ENCODE data around the gene B3GNT3.
"Not testable (repeated sequence)": the region's sequence is repeated elsewhere in the genome, so short reads cannot be mapped to it uniquely, and the experiment has no call there.

B3GNT3 gene

DNA sequence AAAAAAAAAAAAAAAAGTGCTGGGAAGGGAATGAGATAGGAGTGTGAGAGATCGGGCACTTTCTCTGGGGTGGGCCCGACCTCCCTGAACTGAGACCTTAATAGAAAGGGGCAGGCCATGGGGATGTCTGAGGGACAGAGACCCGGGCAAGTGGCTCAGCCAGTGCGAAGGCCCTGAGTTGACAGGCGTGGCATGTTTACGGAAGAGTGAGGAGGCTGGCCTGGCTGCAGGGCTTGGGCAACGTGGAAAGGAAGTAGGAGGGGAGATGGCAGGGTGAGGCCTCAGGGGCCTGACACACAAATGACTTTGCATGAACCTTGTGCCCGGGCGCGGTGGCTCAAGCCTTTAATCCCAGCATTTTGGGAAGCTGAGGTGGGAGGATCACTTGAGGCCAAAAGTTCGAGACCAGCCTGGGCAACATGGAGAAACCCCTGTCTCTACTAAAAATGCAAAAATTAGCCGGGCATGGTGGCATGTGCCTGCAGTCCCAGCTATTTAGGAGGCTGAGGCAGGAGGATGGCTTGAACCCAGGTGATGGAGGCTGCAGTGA lies 29.8 kb upstream of the B3GNT3 start:
- no peak for DNase-seq (ENCODE audit: low read depth in 3 of 3, low spot score in 1 of 3)

DNA sequence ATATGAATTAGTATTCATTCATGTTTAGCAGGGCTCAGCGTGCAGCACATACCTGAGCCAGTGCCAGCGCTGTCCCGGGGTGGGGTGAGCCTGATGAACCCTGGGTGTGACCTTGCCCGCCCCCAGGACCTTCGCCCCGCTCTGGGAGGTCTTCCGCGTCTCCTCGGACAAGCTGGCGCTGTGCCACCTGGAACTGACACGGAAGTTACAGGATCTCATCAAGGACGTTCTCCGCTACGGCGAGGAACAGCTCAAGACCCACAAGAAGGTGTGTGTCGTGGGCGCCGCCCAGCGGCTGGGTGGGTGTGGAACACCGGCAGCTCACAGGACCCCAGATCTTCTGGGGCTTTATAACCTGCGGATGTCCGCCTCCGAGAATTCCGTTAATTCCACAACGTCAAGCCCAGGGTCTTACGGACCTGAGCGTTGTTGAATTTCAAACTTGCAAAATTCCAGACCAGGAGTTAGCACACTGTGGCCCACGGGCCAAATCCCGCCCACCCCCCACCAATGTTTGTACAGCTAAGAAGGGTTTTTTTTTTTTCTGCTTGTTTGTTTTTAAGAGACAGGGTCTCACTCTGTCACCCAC lies 28.3 kb upstream of the B3GNT3 start:
- DNase-seq (ENCODE audit: low read depth in 3 of 3, low spot score in 1 of 3) = no peak

- DNase-seq (ENCODE audit: low read depth in 3 of 3, low spot score in 1 of 3) = no peak
Observed at GRCh38 chr19:17767559-17767958, 27.4 kb upstream of the B3GNT3 start.

DNA sequence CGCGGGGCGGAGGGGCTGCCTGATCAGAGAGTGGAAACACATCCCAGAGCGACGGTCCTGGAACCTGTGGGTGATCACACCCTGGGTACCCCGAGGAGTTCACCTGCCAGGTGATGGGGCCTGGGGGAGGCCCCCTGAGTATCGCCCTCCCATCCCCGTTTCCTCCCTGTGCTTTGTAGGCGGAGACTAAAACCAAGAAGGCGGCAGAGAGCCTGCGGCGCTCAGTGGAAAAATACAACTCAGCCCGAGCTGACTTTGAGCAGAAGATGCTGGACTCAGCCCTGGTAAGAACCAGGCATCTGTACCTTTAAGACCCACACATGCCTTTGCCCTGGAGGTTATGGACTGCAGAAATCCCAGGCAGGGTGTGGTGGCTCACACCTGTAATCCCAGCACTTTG lies 24.3 kb upstream of the B3GNT3 start:
- DNase-seq (ENCODE audit: low read depth in 3 of 3, low spot score in 1 of 3) = no peak

- no peak for DNase-seq (ENCODE audit: low read depth in 3 of 3, low spot score in 1 of 3)
Observed at GRCh38 chr19:17772172-17772571, 22.8 kb upstream of the B3GNT3 start.

- DNase-seq (ENCODE audit: low read depth in 3 of 3, low spot score in 1 of 3) = peak in 1 of 3 donors; percentile 32
Observed at GRCh38 chr19:17775245-17775927, 19.6 kb upstream of the B3GNT3 start.

- no peak for DNase-seq (ENCODE audit: low read depth in 3 of 3, low spot score in 1 of 3)
Observed at GRCh38 chr19:17775991-17776803, 18.7 kb upstream of the B3GNT3 start.

DNA sequence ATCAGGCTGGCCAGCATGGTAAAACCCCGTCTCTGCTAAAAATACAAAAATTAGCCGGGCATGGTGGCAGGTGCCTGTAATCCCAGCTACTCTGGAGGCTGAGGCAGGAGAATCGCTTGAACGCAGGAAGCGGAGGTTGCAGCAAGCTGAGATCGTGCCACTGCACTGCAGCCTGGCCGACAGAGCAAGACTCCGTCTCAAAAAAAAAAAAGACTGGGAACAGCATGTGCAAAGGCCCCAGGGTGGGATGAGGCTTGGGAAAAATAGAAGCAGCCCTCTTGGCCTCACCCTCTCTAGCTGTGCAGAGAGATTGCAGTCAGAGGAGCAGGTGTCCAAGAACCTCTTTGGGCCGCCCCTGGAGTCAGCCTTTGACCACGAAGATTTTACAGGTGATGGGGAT lies 17.1 kb upstream of the B3GNT3 start:
- DNase-seq (ENCODE audit: low read depth in 3 of 3, low spot score in 1 of 3) = not testable (repeated sequence)

DNA sequence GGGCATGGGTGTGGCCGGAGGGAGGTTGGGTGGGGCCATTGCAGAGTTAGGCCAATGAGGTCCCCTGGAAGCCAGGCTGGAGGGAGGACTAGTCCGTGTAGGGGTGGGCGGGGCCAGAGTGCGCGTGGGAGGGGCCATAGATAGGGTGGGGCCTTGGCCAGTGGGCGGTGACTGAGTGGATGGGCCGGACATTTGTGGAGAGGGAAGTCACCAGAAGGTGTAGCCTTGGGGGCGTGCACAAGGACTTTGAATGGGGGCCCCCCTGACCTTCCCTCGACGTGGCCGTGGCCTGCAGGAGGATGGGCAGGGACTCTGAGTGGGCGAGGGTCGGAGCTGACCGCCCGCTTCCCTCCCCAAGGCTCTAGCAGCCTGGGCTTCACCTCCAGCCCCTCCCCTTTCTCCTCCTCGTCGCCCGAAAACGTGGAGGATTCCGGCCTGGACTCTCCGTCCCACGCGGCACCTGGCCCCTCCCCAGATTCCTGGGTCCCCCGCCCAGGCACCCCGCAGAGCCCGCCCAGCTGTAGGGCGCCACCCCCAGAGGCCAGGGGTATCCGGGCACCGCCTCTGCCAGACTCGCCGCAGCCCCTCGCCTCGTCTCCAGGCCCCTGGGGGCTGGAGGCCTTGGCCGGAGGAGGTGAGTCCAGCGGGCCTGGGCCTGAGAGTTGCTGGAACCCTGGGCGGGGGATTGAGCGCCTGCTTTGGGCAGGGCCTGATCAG lies 16.5 kb upstream of the B3GNT3 start:
- DNase-seq (ENCODE audit: low read depth in 3 of 3, low spot score in 1 of 3) = no peak

DNA sequence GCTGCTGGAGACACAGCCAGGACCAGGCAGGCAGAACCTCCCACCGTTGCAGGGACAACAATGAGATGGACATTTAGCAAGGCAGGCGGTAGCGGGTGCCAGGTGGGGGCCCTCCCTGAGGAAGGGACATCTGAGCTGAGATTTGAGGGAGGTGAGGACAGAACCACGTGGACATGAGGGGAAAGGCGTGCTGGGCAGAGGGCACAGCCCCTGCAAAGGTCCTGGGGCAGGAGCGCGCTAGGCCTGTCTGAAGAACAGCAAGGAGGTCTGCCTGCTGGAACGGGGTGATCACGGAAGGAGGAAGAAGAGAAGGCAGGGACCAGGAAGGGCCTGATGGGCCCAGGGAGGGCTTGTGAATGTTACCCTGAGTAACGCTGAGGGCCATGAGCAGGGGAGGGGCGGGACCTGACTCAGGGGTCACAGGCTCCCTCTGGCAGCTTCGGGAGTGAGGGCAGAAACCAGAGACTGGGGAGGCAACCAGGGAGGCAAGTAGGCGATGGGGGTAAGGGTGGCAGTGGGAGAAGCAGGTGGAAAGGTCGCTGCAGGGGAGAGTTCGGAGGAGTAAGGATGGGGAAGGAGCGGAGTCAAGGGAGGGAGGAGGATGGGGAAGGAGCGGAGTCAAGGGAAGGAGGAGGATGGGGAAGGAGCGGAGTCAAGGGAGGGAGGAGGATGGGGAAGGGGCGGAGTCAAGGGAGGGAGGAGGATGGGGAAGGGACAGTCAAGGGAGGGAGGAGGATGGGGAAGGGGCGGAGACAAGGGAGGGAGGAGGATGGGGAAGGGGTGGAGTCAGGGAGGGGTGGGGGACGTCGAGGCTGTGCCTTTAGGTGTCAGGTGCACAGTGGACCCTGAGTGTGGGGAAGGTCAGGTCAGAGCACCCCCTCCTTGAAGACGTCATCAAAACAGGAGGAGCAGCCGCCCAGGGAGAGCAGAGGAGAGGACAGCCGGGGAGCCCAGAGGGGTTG lies 15.7 kb upstream of the B3GNT3 start:
- no peak for DNase-seq (ENCODE audit: low read depth in 3 of 3, low spot score in 1 of 3)

- DNase-seq (ENCODE audit: low read depth in 3 of 3, low spot score in 1 of 3) = no peak
Observed at GRCh38 chr19:17780781-17781180, 14.2 kb upstream of the B3GNT3 start.

- DNase-seq (ENCODE audit: low read depth in 3 of 3, low spot score in 1 of 3) = not testable (repeated sequence)
Observed at GRCh38 chr19:17783721-17784120, 11.2 kb upstream of the B3GNT3 start.

DNA sequence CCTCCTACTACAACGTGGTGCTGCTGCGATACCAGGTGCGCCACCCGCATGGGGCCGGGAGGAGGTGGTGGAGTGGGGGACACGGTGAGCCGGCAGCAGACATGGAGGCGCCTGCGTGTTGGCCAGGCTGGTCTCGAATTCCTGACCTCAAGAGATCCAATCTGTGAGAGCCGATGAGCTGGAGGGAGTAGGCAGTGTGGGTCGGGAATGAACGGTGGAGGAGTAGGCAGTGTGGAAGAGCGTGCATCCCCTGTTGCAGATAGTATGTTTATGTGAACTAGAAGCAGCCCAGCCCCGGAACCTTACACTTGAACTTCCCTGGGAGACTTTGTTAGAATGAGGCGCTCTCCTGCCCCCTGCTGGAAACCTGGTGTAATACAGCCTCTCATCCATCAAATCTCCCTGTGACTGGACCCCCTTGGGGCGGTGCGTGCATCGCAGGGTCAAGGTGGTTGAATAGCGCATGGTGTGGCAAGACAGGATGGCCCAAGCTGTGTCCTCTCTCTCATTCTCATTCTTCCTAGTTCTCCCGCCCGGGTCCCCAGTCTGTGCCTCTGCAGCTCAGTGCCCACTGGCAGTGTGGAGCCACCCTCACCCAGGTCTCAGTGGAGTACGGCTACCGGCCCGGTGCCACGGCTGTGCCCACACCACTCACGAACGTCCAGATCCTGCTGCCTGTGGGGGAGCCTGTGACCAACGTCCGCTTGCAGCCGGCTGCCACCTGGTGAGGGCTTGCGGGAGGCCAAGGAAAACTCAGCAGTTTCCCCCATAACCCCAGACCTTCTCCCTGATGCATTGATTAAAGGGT lies 10.5 kb upstream of the B3GNT3 start:
- peak in 2 of 3 donors; percentile 42 to 63 for DNase-seq (ENCODE audit: low read depth in 3 of 3, low spot score in 1 of 3)

DNA sequence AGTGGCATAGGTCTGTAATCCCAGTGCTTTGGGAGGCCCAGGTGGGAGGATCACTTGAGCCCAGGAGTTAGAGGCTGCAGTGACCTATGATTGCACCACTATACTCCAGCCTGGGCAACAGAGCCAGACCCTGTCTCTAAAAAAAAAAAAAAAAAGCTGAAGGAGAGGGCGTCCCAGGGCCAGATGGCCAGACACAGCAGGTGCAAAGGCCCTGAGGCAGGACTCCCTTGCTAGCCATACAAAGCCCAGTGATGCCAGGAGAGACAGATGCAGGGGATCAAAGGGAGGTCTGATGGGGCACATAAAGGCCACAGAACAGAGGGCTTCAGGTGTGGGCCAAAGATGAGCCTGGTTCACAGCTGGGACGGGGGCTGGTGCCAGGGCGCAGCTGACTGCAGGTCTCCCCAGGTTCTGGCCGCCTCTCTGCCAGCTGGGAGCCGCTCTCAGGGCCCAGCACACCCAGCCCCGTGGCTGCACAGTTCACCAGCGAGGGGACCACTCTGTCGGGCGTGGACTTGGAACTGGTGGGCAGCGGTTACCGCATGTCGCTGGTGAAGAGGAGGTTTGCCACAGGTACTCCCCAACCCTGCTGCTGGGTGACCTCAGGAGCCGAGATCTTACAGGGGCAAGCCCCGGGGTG lies 7.5 kb upstream of the B3GNT3 start:
- no peak for DNase-seq (ENCODE audit: low read depth in 3 of 3, low spot score in 1 of 3)

- no peak for DNase-seq (ENCODE audit: low read depth in 3 of 3, low spot score in 1 of 3)
Observed at GRCh38 chr19:17788632-17789031, 6.3 kb upstream of the B3GNT3 start.

DNA sequence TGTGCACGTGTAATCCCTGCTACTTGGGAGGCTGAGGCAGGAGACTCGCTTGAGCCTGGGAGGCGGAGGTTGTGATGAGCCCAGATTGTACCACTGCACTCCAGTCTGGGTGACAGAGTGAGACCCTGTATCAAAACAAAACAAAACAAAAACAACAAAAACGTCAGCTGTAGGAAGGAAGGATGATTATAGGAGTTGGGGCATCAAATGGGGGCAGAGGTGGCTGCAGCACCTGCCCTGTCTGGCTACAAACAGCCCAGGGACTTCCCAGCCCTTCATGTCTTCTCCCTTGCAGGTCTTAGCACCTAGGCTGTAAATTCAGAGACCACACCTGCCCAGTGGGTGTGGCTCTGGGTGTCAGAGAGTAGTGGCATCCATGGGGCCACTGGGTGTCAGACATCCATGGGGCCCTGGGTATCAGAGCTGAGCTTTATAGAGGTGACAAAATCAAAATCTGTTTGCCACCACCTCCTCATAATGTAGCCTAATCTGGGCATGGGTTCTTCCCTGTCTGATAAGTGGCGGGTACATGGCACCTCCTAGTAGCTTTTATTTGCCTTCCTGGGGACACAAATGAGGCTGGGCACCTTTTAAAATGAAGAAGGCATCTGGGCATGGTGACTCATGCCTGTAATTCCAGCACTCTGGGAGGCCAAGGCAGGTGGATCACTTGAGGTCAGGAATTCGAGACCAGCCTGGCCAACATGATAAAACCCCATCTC lies 4.7 kb upstream of the B3GNT3 start:
- DNase-seq (ENCODE audit: low read depth in 3 of 3, low spot score in 1 of 3) = no peak

- DNase-seq (ENCODE audit: low read depth in 3 of 3, low spot score in 1 of 3) = no peak
Observed at GRCh38 chr19:17794412-17794730, 567 bp upstream of the B3GNT3 start.

DNA sequence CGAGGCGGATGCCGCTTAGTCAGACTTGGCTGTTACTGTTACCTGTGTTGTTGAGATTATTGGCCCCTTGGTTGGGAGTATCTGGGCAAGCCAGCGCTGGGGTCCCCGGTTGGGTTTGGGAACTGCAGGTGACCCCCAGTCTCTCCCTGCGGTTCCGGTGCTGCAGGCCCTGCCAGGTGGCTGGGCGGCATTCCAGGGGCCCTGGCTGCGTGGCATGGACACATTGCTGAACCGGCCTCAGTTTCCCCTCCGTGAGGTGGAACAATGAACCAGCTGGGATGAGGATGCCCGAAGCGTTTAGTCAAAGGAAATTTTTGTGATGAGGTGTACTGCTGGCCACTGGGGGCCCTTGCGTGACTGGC lies 538 bp downstream of the B3GNT3 start:
- no peak for DNase-seq (ENCODE audit: low read depth in 3 of 3, low spot score in 1 of 3)

All from stimulated activated CD4-positive, alpha-beta T cell treated with anti-CD3 and anti-CD28 coated beads, TNF-alpha, amount 100 ng/mL, for 1 hour (primary cell).